Measurements from ENCODE around the gene MRPL16.

GRCh38 chr11:59759900-59760299, 50.7 kb downstream of the MRPL16 start:
- TF ChIP-seq CTCF (IDR thresholded peaks at IDR 0.05; ENCODE audit: low read depth, low read length, missing input control) (no peak), TAF1 (conservative IDR thresholded peaks at IDR 0.05) (no peak), SP1 (IDR thresholded peaks at IDR 0.05) (no peak), ZBTB33 (IDR thresholded peaks at IDR 0.05) (no peak), RAD21 (IDR thresholded peaks at IDR 0.05) (no peak), RXRA (IDR thresholded peaks at IDR 0.05) (no peak), FOXA1 (IDR thresholded peaks at IDR 0.05) (no peak), JUND (IDR thresholded peaks at IDR 0.05) (no peak), GABPA (IDR thresholded peaks at IDR 0.05 in 1 of 2, conservative IDR thresholded peaks at IDR 0.05 in 1 of 2) (no peak), ATF3 (IDR thresholded peaks at IDR 0.05) (no peak)

Measured in liver (tissue), 3 donors.